Skin of body (tissue), 2 donors: ENCODE data around the gene SOD3. TPM values are rescaled to one million over a fixed set of nuclear protein-coding genes. Genes with fewer than 3 reads are reported as not detected.

Experiments
- DNase-seq: peaks from one replicate; lab custom pipeline; 2025; lab: John Stamatoyannopoulos, UW
- total RNA-seq: library from RNA; depleted of rRNA; stranded (reverse); fragments of >200 nt; gene quantifications from one replicate; pipeline ENCODE4 v1.2.3, GENCODE V29; 2014

Gene SOD3
- total RNA-seq, 1 donor from 2014 or later: 15.2 TPM

DNA sequence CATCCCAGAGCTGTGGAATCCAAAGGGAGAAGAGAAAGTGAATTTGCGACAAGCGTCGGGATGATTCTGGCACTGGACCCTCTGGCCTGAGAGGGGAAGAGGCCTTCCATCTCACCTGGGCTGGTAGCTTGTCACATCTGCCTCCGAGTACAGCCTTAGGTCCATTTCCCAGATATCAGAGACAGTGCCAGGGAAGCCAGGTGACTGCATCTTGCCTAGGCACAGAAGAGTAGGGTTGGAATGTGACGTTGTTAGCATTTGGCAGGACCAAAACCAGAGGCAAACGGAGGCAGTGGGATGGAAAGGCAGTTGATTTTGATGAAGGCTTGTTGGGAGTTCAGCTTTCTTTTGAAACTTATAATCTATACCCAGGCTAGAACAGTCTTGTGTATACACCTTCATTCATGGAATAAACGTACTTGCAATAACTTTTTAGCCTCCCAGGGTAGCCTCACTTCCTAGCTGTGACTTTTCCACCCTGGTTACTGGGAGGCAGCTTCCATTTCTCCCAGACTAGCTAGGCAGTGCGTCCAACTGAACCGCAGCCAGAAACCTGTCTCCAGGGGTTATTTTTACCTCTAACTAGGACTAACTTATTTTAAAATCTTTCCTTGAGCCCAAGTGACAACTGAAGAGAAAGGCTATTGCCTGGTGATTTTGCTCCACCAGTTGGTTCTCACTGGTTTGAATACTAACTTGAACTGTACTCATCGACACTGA lies 5.9 kb downstream of the SOD3 start:
- DNase-seq: no peak

DNA sequence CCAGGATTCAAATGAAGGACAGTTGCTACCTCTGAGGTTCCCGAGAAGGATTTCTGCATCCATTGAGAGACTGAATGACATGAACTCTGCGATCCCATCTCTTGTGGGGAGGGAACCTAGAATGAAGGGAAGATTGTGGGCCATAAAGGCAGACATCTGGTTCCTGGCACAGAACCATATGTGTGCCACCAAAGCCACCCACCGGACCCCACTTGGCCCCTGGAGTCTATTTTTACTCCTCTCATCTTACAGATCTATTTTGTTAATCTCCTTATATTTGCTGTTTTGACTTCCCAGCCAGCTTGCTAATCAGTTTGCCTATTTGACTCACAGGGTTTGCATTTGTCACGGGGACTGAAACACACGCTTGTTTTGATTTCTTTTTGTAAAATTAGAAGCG lies 7.3 kb downstream of the SOD3 start:
- no peak for DNase-seq

DNA sequence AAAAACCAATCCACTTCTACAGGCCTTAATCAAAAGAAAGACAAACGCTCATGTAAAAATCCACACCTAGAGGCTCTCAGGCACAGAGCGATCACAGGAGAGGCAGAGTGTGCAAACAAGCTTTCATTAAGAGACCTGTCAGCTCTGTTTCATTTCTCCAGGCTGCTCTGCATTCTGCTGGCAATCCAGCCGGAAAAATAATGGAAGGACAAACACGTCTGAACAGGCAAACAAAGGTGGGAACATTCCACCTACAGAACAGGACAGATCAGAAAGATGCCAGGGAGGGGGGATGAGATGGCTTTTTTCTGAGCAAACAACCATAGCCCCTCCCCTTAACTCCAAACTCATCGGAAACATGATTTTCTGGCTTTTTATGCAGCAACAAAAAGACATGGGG lies 9.7 kb downstream of the SOD3 start:
- no peak for DNase-seq

DNA sequence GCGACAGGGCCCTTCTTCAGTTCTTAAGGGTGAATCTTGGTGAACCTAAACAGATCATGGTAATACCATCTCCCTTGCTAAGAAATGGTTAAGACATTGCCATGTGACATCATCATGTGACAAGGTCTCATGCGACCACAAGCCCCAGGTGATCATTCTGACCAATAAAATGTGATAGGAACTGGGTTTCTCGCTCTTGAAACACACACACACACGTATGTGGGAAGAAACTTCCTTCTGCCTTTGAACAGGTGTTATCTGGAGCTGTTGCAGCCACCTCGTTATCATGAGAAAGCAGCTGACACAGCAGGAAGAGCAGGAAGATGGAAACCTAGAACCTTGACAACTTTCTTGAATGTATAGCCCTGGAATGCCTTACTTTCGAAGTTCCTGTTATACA lies 10.2 kb downstream of the SOD3 start:
- DNase-seq: no peak

DNA sequence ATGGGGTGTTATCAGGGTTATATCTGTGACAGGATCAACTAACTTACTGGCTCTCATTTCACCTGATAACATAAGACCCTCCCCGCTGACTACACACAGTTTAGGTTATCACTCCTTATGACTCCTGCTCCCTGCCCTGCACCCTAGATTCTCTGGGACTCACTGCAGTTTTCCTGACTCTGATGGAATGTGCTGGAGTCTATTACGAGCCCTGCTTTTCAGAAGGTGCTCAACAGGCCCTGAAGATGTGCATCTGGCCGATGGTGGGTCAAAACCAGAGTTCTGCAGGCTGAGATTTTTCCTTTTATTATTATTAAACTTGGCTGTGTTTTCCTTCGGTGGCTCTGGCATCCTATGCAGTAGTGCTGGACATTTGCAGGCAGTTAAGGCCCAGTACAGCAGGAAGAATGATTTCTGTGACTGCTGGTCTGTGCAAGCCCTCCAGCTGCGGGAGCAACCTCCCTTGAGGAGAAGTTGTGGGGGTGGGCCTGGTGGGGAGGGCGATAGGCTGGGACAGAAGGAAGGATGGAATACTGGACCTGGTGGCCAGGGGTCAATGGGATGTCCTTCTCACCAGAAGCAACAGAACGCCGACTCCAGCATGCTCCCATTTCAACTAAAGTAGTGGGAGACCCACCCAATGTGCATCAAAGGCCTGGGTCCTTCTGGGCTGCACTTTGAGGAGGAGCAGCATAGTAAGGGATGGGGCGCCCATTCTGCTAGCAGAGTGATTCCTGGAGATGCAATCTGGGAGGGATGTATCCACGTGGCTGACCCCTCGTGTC lies 11.0 kb downstream of the SOD3 start:
- DNase-seq: no peak

DNA sequence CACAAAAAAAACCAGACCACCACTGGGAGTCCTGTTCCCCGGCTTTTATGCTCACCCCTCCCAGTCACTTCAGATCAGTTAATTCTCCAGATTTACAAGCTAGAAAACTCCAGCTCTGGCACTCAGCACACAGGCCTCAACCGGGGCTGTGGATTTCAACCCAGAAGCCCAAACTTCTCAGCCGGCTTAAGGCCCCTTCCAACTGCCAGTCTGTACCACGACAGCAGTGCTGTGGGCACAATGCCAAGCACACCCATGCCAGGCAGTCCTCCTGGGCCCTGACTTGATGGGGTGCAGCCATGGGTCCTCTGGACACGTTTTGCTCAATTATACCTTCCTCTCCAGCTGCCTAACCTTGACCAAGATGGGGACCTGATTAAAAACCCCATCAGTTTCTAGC lies 12.2 kb downstream of the SOD3 start:
- no peak for DNase-seq

DNA sequence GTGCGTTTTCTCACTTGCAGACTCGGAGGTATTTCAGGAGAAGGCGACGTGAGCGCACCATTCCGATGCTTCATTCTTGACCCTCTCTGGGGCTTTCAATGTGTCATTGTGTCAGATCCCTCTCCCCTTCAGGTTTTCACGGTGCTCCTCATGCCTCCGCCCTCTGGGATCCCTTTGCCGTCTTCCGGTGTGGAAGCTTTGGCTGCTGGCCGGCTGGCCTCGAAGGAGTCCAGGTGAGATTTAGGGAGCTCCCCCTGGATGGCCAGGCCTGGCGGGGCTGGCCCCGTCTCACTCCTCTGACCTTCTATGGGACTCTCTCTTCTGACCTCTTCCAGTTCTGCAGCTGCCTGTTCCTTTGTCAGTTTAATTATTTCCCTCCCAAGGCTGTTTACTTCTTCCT lies 12.9 kb downstream of the SOD3 start:
- DNase-seq: no peak

DNA sequence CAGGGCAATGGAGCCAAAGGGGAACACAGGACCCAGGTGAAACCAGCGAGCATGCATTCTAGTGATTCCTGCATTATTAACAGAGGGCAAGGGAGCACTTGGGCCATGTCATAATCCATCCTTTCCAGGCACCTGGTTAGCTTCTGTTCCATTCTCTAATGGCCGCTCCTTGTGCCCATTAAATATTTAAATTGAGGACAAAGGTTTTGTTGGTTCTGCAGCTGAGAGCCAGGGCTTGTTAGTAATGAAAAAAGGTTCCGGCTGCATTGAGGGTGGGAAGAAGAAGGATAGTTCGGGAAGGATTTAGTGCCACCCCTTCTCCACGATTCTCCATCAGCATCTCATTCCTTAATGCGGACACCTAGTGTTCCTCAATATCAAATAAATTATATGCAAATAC lies 13.6 kb downstream of the SOD3 start:
- no peak for DNase-seq

DNA sequence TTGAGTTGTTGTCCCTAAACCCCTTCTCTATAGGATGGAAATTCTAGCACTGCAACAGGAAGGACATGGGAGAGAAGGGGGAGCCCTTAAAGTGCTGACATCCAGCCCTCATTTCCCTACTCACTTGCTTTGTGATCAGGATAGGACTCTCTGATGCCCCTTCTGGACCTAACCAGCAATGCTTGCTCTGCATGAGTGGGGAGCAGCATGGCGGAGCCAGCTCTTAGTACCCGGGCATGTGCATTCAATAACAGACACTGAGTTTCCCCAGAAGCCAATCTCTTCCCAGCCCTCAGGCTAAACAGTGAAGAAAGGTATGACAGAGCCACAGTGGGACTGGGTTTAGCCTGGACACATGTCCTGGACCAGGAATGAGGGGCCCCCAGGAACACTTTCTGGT lies 14.0 kb downstream of the SOD3 start:
- DNase-seq: no peak

DNA sequence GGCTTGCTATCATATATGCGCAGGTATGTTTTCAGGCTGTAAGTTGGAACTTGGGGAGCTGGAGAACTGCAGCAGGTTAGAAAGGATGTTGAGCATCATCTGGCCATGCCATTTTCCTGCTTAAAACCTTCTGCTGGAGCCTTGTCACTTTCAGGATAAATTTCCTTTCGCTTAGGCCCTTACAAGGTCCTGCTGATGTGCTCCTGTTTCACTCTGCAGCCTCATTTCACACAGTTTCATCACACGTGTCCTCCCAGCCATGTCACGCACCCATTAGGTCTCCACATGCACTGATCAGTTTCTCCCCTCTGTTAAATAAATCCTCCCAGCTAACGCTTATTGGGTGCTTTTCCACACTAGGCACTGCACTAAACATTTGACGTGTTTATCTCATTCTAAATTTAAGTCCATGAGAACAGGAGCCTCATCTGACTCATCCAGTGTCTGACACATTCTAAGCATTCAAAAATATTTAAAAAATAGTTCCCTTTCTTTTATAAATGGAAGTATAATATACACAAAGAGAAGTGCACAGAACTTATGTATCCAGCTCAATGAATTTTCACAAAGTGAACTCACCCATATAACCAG lies 14.5 kb downstream of the SOD3 start:
- no peak for DNase-seq

DNA sequence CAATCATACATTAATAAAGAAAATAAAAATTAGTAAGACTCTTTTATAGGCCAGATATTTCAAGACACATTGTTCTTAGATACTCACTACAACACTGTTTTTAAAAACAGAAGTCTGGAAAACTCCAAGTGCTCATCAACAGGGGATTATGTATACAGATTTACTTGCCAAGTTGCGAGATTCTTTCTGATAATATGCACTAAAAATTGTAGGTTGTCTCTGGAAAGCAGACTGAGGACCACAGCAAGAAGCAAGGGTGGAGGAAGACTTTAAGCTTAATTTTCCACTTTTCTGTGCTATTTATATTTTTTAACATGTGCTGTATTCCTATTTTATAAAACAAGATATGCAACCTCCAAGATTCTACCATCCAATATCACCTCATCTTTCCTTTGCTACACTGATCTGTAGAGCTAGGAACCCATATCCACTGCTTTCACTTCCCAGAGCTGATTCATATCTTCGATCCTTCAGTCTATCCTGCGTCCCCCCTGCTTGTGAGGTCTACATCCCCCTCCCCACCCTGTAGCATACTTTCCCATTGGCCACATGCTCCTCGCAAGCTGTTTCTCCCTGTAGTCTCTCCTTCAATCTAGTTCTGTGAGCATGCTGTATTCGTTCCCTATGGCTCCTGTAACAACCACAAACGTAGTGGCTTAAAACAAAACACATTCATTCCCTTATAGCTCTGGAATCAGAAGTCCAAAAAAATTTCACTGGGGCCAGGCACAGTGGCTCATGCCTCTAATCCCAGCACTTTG lies 15.7 kb downstream of the SOD3 start:
- DNase-seq: no peak

DNA sequence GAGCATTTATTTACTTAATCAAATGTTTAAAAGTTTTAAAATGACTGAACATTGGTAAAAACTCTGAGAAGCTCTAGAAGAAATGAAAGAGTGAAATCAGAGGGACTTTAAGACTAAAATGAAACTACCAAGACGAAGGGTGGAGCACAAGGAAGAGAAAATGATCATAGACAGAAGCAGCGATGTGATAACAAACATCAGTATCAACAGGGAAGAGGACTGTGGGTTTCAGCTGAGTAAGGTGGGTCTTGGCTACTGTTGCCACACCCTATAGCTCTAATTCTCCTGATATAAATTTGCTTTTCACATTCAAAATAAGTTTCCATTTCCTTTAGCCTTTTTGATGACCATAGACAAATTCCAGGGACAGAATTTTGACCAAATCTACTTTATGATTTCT lies 18.4 kb downstream of the SOD3 start:
- DNase-seq: no peak

DNA sequence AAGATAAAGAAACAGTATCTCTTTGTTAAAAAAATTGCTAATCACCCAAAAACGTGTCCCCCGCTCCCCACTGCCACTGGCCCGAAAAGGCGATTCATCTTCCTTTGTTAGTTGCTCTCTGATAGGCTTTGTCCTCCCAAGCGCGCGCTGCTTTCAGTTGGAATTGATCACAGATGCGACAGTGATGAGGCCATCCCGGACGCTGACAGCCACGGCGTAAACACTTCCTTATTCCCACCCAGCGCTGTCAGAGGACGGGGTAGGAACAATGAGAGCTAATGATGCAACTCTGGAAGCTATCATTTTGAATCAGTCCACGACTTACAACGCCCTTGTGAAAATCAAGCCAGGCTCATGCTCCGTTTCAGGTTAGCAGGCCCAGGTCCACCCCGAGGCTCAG lies 21.4 kb downstream of the SOD3 start:
- DNase-seq: no peak

DNA sequence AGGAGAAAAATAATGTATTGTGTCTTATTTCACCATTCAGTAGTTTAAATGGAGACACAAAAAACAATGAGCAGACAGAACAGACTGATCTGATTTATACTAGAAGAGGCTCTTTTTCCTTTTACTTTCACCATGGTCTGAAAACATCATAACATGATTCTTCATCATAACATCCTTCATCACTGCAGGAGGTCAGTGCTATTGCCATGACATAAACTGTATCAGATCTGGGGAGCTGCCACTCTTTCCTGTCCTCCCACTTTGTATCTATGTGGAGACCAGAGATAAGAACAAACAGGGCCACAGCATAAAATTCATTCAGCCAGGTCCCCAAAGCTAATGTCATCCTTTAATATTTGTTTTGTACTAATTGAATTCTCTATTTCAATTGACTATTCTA lies 25.2 kb downstream of the SOD3 start:
- no peak for DNase-seq

DNA sequence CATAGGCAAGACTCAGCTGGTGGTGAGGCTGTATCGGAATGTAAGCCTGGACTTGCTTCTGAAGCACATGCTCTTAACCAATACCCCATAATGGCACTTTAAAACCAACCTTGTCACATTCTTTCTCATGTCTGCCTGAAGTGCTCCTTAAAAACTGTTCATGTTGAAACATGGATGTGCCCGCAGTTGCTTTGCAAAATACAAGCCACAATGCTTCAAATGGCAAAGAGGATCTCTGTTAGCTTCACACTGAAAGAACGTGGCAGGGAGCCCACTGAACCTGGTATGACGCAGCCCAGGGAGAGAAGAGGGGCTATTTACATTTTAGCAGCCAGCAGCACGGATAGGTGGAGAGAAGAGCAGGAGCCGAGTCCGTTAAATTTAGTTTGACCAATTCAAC lies 29.3 kb downstream of the SOD3 start:
- DNase-seq: no peak

DNA sequence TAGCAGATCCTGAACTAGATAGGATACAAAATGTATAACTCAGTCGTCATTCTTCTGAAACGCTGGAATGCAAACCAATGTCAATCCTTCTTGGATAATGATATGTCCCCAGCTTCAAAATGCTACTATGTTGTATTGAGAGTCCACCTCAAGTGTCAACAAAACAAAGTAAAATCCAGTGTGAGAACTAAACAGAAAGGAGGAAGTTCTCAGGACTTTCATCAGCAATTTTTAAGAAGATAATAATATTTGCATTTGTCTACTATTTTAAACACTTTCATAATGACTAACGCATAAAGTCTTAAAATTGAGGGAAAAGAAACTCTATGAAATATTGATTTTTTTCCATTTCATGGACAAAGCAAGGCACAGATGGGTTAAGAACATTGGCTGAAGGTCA lies 36.3 kb downstream of the SOD3 start:
- no peak for DNase-seq

DNA sequence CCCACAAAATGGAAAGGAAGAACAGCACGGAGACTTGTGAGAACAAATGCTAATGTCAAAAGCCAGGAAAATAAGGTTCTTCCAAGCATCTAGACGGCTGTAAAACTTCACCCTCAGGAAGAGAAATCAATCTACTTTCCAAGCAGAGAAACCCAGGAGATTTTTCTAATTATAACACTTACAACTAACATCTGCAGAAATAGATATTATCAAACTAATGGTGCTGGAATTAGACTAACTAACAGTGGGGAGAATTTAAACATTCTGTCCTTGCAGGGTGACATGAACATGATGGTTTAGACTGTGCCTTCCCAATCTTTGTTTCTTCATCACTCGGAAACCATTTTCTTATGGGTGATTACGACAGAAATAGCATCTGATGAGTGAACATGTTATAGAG lies 40.3 kb downstream of the SOD3 start:
- DNase-seq: no peak

DNA sequence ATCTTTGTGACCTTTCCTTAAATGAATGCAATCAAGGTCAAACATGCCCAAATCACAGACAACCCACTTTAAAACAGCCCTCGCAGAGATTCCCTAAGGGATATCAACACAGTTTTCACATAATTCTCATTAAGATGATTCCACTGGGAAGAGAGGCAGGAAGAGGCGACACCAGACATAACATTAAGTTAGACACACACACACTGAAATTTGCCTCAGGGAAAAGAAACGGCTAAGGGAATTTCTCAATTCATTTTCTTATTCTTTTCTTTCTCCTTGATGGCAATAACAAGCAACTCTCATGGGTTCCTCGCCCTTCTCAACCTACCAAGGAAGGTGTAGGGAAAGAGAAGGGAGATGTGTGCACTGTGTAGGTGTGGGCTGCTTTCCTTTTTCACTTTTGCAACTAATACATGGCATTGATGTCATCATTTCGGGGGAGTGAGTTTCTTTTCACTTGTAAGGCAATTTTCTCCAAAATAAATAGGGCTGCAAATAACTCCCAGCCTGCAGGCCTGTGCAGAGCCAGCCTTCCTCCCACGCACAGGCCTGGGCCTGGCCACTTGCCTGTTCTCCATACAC lies 41.4 kb downstream of the SOD3 start:
- no peak for DNase-seq

DNA sequence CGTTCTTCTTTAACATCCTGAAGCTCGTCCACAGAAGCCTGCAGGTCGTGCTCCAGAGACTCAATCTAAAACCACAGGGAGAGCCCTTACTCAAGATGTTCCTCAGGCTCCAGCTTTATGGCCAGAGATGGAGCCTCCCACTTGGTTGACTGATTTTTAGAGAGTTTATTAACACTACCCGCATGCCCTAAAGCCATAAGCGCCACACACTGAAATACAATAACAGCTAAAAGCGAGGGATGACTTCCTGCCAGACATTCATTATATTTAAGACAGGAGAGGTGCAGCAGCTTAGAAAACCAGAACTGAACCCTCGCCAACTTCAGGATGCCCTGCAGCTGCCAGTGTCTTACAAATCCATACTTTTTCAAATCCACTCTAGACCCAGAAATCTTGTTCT lies 42.0 kb downstream of the SOD3 start:
- no peak for DNase-seq

DNA sequence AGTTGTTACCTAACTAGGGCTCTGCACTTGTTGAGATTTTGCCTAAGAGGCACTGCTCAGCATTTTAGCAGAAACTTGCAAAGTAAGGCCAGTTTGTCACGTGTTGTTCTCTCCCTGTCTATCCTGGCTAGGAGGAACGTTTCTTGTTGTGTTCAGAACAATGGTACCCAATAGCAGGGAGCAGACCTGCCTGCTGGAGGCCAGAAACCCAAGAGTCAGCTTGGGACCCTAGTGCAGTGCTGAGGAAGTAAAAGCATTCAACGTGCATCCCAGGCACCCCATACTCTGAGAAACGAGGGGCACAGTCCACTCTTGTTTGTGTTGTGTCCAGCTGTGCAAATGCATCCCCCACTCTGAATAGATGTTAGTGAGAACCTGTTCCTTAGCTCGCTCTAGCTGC lies 42.4 kb downstream of the SOD3 start:
- no peak for DNase-seq

DNA sequence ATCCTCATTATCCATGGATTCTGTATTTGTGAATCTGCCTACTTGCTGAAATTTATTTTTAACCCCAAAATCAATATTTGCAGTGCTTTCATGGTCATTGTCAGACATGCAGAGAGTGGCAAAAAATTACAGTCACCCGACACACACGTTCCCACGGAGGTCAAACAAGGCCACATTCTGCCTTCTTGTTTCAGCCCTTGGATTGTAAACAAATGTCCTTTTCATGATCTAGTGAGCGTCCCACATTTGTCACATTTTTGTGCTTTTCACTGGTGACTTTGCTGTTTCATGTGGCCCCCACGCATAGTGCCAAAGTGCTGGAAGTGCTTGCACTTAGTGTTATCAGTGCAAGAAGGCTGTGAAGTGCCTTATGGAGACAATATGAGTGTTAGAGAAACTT lies 45.0 kb downstream of the SOD3 start:
- DNase-seq: no peak
